GM18951 (cell line): ENCODE data around the gene HOXD1.

Experiments
- POLR2A ChIP-seq: IDR thresholded peaks from 4 replicates; pipeline ENCODE4 v1.6.1; 2011; ENCODE audit warnings: mild to moderate bottlenecking; ENCODE audit not compliant: insufficient read length, insufficient read depth; ENCODE audit errors: extremely low read depth
- in situ Hi-C: fragments of 300-500 bp; cut with MboI; formaldehyde crosslinking; loops from one replicate; pipeline ENCODE4 v1.12.0; 2022; ENCODE audit warnings: low sequenced_read_pairs, mixed read lengths, inconsistent platforms; ENCODE audit not compliant: unreplicated experiment

HOXD1 gene

GRCh38 chr2:176174382-176174823 lies 14.1 kb upstream of the HOXD1 start:
- in situ Hi-C loops, result no loop called here
- no peak for TF ChIP-seq POLR2A

DNA sequence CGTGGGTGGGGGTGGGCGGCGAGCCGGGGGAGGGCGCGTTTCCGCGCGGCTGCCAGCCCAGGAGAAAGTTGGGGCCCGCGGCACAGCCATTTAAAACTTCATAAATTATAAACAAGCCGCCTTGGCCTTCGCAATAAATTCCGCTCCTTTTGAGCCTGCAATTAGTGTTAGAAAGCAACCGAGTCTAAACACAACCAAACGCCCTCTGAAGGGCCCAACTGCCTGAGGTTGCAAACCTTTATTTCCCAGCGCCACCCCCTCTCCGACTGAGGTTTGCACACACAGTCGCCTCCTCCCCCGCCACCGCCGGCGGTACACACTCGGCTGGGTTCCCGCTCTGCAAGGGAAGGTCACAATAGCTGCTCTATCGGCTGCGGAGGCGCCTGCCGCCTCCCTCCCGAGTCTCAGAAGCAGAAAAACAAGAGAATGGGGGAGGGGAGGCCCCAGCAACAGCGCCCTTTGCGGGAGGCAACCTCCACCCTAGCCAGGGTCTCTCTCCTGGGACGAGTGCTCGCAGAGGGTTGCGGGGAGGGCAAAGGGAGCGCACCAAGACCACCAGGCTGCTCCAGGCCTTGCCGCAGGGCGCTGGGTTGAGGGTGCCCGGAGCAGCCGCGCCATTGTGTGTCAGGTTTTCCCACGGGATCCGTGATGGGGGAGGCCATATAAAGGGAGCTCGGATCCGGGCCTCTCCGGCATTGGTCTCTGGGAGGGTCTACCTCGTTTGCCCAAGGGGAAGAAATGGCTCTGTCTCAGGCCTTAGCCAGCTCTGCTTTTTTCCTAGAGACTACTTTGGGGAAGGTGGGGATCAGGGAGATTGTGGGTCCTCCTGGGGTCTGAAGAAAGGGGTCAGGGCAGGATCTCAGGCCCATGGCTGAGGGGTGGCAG lies 13.4 kb upstream of the HOXD1 start:
- TF ChIP-seq POLR2A, result no peak
- in situ Hi-C loops, result no loop called here

DNA sequence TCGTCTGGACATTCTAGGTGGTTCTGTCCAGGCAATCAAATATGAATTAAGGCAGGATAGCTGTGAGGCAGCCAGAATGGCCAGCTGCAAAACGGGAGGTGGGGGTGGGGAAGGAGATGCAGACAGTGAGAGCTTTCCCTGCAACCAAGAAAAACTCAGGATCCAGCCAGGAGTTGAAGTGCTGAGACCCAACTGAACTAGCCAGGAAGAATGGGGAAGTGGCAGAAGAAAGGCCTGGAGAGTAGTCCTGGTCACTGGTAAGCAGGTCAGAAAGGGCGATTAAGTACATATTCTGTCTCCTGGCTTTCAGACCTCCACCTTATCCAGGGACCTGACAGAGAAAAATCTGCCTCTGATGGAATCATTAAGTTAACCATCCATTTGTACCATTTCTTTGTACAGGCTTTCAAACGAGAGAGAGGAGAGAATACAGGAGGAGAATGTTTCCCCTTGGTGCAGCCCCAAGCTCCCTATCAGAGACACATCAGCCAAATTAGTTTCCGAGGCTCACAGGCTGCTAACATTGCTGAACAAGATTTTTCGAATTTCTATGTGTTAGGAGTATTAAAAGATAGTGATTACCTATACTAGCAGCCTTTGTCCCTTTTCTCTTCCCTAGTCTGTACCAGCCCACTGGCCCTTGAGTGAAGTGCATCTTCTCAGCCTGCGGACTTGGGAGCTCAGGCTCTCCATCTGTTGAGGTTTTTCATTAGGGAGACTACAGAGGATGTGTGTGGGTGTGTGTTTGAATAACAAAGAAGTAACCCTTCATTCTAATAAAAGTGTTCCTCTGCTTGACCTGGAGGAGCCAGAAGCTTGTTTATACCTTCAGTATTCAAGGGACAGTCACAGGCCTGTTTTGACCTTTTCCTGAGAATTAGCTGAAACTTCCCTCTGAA lies 12.5 kb upstream of the HOXD1 start:
- in situ Hi-C loops, result no loop called here
- TF ChIP-seq POLR2A, result no peak

- no peak for TF ChIP-seq POLR2A
- in situ Hi-C loops, result no loop called here
Observed at GRCh38 chr2:176177580-176178037, 10.9 kb upstream of the HOXD1 start.

DNA sequence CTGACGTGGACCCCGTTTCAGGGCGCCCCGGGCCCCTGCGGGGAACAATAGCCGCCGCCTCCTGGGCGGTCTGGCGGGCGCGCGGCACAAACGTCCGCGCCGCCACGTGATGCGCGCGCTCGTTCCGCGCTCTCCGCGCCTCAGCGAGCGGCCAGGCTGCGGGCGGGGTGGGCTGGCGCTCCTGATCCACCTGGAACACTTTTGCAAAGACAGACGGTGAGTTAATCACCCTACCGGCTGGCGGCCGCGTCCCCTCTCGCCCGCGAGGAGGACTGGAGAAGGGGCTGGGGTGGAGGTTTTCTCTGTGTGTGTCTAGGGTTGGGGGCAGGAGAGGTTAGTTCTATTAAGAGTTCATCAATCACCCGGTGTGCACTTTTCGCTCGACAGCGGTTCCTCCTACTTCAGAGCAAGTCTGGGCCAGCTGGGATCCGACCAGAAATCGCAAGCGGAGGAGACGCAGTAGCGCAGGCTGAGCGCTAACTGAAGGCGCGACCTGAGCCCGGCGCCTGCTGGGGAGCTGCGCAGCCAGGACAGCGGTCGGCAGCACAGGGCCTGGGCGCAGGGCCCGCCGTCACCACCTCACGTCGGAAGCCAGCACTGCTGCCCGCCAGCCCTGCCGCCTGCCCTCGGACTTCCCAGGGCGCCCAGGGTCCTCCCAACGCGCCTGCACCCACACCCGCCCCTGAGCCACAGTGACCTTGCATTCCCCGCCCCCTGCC lies 10.3 kb upstream of the HOXD1 start:
- in situ Hi-C loops, result no loop called here

DNA sequence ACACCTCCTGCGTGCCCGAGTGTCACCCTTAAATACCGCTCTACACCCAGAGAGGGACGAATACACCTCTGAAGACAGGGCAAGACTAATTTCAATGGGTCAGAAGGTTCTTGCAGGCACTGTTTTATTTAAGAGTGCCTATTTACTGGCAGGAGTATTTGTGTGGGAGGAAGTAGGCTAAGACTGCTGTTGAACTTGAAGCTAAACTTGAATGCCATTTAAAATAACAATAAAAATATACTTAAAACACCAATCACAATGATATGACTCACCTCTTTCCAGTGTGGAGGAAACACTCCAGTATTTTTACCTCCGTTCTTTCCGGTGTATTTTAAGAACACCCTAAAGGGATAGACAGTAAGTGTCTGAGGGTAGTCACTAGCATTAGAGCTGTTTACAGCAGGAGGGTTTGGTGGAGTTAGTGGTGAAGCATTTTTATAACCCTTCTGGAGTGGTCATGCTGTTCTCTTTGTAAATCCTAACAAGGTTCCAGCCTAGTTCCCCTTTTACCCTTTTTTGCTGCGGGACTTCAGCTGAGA lies 9.6 kb upstream of the HOXD1 start:
- in situ Hi-C loops, result no loop called here
- TF ChIP-seq POLR2A, result no peak

More for the DNA sequence above, 10.3 kb upstream of the HOXD1 start:
- no peak for TF ChIP-seq POLR2A

DNA sequence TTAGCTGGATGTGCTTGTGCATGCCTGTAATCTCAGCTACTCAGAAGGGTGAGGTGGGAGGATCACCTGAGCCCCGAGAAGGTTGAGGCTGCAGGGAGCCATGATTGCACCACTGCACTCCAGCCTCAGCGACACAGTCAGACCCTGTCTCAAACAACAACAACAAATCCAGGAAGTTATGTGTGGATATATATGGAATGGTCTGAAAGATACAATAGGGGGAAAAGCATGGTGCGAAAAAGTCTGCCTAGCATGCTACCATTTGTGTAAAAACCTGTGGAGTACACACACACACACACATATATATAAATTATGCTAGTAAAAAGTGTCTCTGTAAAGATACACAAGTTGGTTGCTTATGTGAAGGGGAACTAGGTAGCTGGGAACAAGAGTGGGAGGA lies 6.9 kb upstream of the HOXD1 start:
- TF ChIP-seq POLR2A, result no peak
- in situ Hi-C loops, result no loop called here

DNA sequence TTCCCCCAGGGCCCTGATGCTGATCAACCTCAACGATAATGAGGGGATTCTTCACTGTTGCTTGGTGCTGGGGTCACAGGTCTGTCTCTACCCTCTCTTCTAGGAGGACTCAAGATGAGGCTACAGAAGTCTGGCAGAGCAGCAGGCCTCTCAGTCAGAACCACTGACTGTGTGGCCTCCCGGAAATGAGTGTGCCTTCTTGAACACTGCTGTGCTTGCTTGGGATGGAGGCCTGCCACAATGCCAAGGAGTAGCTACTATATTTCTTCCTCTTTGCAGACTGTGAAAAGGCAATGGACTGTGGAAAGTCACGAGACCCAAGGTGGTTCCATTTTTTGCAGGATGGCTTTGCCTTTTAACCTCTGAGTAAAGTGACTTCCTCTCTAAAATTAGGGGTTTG lies 5.8 kb upstream of the HOXD1 start:
- in situ Hi-C loops, result no loop called here
- no peak for TF ChIP-seq POLR2A

DNA sequence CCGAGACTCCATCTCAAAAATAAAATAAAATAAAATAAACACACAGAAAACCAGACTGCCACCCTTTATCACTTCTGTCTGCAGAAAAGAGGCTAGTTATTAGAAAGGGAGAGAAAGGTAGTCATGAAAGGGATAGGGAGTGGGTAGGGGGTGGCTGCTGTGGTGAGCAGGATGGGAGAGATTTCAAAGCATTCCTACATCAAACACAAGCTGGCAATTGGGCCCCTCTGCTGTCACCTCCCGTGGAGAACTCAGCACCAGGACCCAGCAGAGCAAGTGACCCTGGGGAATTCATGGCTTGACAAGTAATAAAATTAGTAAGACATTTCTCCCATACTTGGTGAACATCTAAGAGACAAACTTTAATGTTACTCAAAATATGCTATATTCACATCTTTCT lies 3.7 kb upstream of the HOXD1 start:
- TF ChIP-seq POLR2A, result no peak

DNA sequence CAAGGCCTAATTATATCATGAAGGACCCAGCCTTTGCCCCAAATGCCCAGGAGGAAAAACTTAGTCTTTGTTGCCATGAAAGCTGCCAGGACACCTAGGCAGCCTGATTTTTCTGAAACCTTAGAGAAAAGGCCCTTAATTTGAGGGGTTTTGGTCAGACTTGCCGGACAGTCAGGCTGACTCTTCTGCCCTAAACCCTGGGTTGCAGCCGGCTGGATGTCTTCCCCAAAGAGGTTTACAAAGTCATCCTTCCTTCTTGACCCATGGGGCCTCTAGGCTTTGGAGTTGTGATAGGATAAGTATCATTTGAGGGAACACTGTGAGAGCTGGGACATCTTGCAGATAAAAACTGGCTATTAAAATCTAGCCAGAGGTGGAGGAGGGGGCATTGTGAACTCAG lies 2.4 kb upstream of the HOXD1 start:
- TF ChIP-seq POLR2A, result no peak
- in situ Hi-C loops, result no loop called here

More for the DNA sequence above, 3.7 kb upstream of the HOXD1 start:
- in situ Hi-C loops, result no loop called here

DNA sequence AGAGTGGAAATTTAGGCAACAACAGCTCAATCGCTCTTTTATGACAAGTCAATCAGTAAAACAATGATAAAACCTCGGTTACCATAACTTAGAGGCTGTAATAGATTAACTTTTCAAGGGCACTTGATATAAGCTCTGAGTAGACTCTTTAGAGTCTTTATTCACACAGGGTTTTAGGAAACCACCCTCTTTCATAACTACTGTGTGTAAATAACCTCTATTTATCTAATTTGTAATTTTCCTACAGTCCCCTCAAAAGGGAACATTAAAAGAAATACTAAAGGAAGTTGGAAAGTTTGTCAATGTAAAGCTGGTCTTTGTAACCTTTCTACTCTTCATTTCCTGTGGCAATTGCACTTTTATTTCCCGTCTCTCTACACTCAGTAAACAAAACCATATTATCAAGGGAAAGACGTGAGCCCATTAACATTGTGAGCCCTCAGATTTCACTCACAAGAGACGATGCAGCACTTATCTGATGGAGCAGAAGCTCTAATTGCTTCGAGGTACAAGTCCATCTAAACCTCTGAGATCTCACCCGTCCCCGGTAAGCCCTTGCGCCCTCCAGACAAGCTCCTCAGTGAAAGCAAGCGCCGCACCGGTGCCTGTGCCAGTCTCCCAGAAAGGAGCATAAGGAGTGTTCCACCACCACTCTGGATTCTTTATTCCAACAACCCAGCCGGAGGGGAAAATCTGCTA lies 1.1 kb upstream of the HOXD1 start:
- in situ Hi-C loops, result no loop called here
- no peak for TF ChIP-seq POLR2A
